Lower lobe of right lung (tissue), 2 donors: Measurements from ENCODE around the gene DHX57. TPM values are rescaled to one million over a fixed set of nuclear protein-coding genes. Genes with fewer than 3 reads are reported as not detected.
"Not testable (repeated sequence)": the region's sequence is repeated elsewhere in the genome, so short reads cannot be mapped to it uniquely, and the experiment has no call there.

Experiments used
- ATAC-seq, 2 donors: fragments of 200-7000 bp; cut with Tn5 transposase; one replicate each; pipeline ENCODE4 v1.9.1; 2020 to 2022; ENCODE audit warnings: mild to moderate bottlenecking in 2 of 2, moderate library complexity in 2 of 2
- DNase-seq: peaks from one replicate; pipeline ENCODE4 v3.0.0-alpha.2; 2020
- H3K27ac ChIP-seq: fragments of 200-600 bp; one replicate; pipeline ENCODE4 v1.8.0; 2022
- H3K27me3 ChIP-seq: fragments of 200-600 bp; one replicate; pipeline ENCODE4 v1.8.0; 2022; ENCODE audit warnings: low read depth
- H3K36me3 ChIP-seq: fragments of 200-600 bp; one replicate; pipeline ENCODE4 v1.8.0; 2022; ENCODE audit warnings: mild to moderate bottlenecking
- H3K4me1 ChIP-seq: fragments of 200-600 bp; one replicate; pipeline ENCODE4 v1.8.0; 2022
- H3K4me3 ChIP-seq: fragments of 200-600 bp; one replicate; pipeline ENCODE4 v1.8.0; 2022; ENCODE audit warnings: mild to moderate bottlenecking
- H3K9me3 ChIP-seq: fragments of 200-600 bp; one replicate; pipeline ENCODE4 v1.8.0; 2022
- CTCF ChIP-seq: fragments of 200-600 bp; IDR thresholded peaks from one replicate; pipeline ENCODE4 v1.8.0; 2022; ENCODE audit warnings: antibody characterized with exemption, mild to moderate bottlenecking
- intact Hi-C: fragments of 100-400 bp; cut with DNase I; formaldehyde crosslinking; loops from one replicate; pipeline ENCODE4 v1.11.0; 2022
- total RNA-seq: library from RNA; stranded (reverse); fragmentation: NEBNext Ultra II Directional; extraction: Animal tissue kit (Norgen Biotek cat#: 25700); gene quantifications from one replicate; pipeline ENCODE4 v1.2.1, GENCODE V29; 2021
- donor health status: DM: no; HTN: yes; CAD: no; lungs with severe emphysema.

DHX57 gene
- total RNA-seq, 1 donor from 2014 or later = 15.5 TPM

GRCh38 chr2:38771632-38772031 lies 104.1 kb downstream of the DHX57 start:
- no peak for TF ChIP-seq CTCF
- ATAC-seq = no peak
- Histone ChIP-seq H3K4me3 (no peak overlapping the region), H3K36me3 (no peaks in the 10 kb centered on the region), H3K27ac (no peak overlapping the region), H3K9me3 (no peaks in the 10 kb centered on the region), H3K27me3 (no peaks in the 10 kb centered on the region), H3K4me1 (no peaks in the 10 kb centered on the region)
- no peak for DNase-seq
- intact Hi-C loops = no loop called here

- H3K27me3 ChIP-seq = no peaks in the 10 kb centered on the region
- ATAC-seq = no peak
- H3K27ac ChIP-seq = no peak overlapping the region
- intact Hi-C loops = no loop called here
- no peak overlapping the region for H3K4me3 ChIP-seq
- no peak for DNase-seq
- no peak for TF ChIP-seq CTCF
- no peaks in the 10 kb centered on the region for H3K9me3 ChIP-seq
- no peaks in the 10 kb centered on the region for H3K4me1 ChIP-seq
- no peaks in the 10 kb centered on the region for H3K36me3 ChIP-seq
Observed at GRCh38 chr2:38765551-38765950, 110.2 kb downstream of the DHX57 start.

GRCh38 chr2:38765149-38765548 lies 110.6 kb downstream of the DHX57 start:
- Histone ChIP-seq H3K9me3 (no peaks in the 10 kb centered on the region), H3K27me3 (no peaks in the 10 kb centered on the region), H3K27ac (no peak overlapping the region), H3K4me3 (no peak overlapping the region), H3K4me1 (no peaks in the 10 kb centered on the region), H3K36me3 (no peaks in the 10 kb centered on the region)
- TF ChIP-seq CTCF = no peak
- ATAC-seq (no peak), DNase-seq (no peak)
- intact Hi-C loops = no loop called here

GRCh38 chr2:38763728-38764127 lies 112.0 kb downstream of the DHX57 start:
- ATAC-seq = no peak
- intact Hi-C loops = no loop called here
- DNase-seq = no peak

GRCh38 chr2:38763228-38763627 lies 112.5 kb downstream of the DHX57 start:
- no peaks in the 10 kb centered on the region for H3K9me3 ChIP-seq
- no peaks in the 10 kb centered on the region for H3K4me1 ChIP-seq
- H3K27me3 ChIP-seq = no peaks in the 10 kb centered on the region
- intact Hi-C loops = no loop called here
- H3K36me3 ChIP-seq = no peaks in the 10 kb centered on the region
- no peak for TF ChIP-seq CTCF
- H3K27ac ChIP-seq = no peak overlapping the region
- ATAC-seq (no peak), DNase-seq (no peak)
- no peak overlapping the region for H3K4me3 ChIP-seq

More at GRCh38 chr2:38763728-38764127, 112.0 kb downstream of the DHX57 start:
- no peak overlapping the region for H3K27ac ChIP-seq
- no peaks in the 10 kb centered on the region for H3K4me1 ChIP-seq
- TF ChIP-seq CTCF = no peak
- no peaks in the 10 kb centered on the region for H3K9me3 ChIP-seq
- H3K4me3 ChIP-seq = no peak overlapping the region
- H3K27me3 ChIP-seq = no peaks in the 10 kb centered on the region
- H3K36me3 ChIP-seq = no peaks in the 10 kb centered on the region

- ATAC-seq, H3K4me3 ChIP-seq, H3K36me3 ChIP-seq, H3K27ac ChIP-seq, DNase-seq, intact Hi-C loops, H3K4me1 ChIP-seq, H3K27me3 ChIP-seq, H3K9me3 ChIP-seq: not testable (repeated sequence)
Observed at GRCh38 chr2:38755891-38756290, 119.8 kb downstream of the DHX57 start.
